HG03135 (cell line): ENCODE results near the gene TFAP2E.
A peak's percentile ranks its signal among the peaks of the same experiment; 100 is the strongest.

Source experiments
- ATAC-seq: cut with Tn5 transposase; IDR thresholded peaks from one replicate; pipeline ENCODE4 v1.9.1; 2021; ENCODE audit warnings: mild to moderate bottlenecking, moderate library complexity; ENCODE audit not compliant: unreplicated experiment

TFAP2E gene

GRCh38 chr1:35556484-35557117, 16.5 kb upstream of the TFAP2E start:
- no peak for ATAC-seq

DNA sequence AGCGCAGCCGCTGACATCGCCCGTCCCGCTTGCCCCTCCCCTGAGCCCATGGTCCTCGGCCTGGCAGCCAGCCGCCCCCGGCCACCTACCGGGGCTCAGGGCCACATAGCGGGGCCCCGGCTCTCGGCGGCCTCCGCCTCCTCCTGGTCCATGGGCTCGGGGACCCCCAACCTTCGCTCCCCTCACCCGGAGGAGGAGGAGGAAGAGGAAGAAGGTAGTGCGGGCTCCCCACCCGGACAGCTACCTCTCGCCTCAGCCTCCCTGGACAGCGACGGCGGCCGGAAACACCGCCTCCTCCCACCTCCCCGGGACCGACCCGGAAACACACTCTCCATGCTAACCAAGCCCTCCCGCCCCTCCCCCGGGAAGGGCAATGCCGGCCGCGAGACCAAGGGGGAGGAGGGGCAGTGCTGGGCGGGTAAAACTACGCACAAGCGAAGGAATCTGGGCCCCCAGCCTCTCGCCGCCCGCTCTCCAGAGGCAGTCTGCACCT, 15.9 kb upstream of the TFAP2E start, which contains the start of gene KIAA0319L:
Gene KIAA0319L (minus strand): TSS at position 286 of the 493 bp plus-strand sequence. CDS start 2,912 bp downstream, outside the sequence.
- peak; percentile 69 for ATAC-seq

- peak; percentile 81 for ATAC-seq
These were observed 15.3 kb upstream of the TFAP2E start, which contains the start of gene NCDN for GRCh38 chr1:35557611-35558373. NCDN (plus strand) TSS chr1:35557799; CDS start chr1:35558191, 392 bp downstream.

- no peak for ATAC-seq
These were observed 14.5 kb upstream of the TFAP2E start for GRCh38 chr1:35558374-35559316.

DNA sequence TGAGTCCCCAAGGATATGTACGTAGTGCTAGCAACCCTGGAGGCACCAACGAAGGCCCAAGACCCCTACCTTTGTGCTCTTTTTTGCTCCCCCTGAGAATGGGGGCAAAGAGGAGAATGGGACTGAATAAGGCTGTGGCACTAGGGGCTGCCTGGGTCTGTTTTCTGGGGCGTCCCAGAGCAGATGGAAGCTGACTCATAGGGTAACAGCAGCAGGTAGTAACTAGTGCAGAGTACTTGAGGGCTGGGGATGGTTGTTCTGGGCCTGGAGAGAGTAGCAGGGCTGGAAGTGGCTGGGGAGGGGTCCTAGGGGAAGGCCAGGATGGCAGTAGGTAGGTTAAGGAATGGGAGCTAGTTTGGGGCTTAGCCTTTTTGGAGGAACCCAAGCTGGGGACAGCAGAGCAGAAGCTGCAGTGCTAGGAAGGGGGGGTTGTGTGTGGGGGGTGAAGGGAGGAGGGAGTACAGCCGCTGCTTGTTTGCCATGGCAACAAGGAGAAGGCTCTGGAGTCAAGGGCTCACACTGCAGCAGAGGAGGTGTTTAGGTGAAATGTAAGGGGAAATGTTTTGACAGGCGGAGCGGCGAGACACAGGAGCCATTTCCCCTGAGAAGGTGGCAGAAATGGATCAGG, 13.7 kb upstream of the TFAP2E start:
- ATAC-seq: no peak

- no peak for ATAC-seq
These were observed 12.6 kb upstream of the TFAP2E start for GRCh38 chr1:35560256-35561225.

DNA sequence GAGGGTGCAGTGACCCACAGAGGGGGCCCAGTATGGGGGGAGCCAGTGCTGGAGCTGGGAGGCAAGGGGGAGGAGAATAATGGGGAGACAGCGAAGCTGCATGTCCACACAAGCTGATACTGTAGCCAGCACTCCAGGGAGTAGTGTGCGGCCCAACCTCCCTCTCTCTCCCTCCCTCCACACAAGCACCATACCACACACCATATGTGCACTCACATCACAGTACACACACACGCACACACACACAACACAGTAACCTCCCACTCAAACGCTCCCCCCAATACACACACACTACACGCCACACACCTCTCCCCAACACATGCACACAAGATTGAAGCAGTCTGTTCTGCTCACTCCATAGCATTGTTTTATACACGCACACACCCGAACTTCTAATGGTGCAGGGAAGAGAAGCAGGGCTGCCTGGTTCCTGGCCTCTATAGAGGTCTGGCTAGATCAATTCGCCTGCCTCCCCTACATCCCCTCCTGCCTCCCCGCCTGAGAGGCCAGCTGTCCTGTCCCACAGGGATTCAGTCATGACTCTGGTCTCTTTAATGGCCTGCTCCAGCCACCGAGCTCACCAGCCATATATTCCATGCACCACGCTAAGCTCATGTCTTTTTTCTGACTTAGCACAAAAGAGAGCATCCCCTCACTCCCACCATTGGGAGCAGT, 11.7 kb upstream of the TFAP2E start:
- no peak for ATAC-seq

DNA sequence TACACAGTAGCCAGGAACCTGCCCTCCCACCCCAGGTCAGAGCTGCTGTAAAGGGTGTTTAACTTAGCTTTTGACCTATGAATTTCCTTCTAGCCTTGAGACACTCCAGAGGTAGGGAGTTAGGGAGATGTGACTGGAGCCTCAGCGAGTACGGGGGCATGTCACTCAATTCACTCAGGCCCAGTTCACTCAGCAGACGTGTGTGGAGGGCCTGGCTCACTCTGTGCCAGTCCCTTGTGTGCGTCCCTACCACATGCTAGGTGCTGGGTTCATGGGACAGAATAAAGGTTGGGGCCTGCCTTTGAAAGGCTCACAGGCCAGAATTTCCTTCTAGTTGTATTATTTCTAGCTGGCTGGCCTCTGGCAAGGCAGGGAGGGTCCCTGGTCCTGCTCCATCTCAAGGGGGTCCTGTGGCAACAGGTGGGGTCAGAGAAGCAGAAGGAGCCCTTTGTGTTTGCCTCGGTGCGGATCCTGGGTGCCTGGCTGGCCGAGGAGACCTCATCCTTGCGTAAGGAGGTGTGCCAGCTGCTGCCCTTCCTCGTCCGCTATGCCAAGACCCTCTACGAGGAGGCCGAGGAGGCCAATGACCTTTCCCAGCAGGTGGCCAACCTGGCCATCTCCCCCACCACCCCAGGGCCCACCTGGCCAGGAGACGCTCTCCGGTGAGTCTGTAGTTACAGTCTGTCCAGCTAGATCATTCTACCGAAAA, 11.0 kb upstream of the TFAP2E start:
- ATAC-seq: no peak

DNA sequence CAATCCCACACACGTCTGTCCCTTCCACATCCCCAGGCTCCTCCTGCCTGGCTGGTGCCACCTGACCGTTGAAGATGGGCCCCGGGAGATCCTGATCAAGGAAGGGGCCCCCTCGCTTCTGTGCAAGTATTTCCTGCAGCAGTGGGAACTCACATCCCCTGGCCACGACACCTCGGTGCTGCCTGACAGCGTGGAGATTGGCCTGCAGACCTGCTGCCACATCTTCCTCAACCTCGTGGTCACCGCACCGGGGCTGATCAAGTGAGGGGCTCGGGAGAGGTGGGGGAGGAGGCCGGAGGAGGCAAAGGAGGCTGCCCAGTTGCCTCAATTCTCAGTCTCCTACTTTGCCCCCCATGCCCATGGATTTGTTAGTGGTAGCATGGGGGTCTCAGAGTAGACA, 9.9 kb upstream of the TFAP2E start:
- no peak for ATAC-seq

GRCh38 chr1:35564037-35564883, 8.9 kb upstream of the TFAP2E start:
- peak; percentile 52 for ATAC-seq

DNA sequence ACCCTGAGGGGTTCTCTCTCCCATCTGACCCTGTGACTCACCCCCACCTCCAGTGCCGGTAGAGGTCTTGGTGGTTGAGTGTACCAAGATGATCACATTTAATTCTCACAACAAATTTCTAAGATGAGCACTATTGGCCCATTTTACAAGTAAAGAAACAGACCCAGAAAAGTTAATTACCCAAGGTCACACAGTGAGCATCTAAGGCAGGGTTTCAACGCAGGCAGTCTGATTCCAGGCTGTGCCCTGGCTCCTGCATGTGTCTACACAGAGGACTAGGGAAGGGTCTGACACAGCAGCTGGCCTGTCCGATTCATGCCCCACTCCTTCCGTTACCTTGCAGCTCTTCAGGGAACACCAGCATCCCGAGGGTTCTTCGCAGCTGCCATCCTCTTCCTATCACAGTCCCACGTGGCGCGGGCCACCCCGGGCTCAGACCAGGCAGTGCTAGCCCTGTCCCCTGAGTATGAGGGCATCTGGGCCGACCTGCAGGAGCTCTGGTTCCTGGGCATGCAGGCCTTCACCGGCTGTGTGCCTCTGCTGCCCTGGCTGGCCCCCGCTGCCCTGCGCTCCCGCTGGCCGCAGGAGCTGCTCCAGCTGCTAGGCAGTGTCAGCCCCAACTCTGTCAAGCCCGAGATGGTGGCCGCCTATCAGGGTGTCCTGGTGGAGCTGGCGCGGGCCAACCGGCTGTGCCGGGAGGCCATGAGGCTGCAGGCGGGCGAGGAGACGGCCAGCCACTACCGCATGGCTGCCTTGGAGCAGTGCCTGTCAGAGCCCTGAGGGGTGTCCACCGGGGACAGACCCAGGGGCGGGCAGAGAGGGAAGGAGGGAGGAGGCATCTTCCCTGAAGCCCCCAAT, 8.0 kb upstream of the TFAP2E start:
- ATAC-seq: no peak

DNA sequence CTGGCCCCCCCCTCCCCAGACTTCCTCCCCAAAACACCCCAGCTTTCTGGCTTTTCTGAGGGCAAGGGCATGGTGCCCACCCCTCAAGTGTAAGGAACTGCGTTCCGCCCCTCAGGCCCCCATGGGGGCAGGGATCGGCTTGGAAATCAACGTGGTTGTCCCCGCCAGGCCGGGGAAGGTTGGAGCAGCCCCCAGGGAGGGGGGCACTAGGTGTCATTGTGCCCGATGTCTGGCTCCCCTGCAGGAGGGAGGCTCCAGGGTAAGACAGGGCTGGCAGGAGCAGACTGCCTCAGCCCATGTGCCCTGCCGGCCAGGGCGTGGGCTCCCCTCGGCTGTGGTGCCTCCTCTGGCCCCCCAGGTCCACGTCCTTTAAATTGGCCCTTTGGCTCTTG, 7.4 kb upstream of the TFAP2E start:
- ATAC-seq: no peak

GRCh38 chr1:35567947-35568558, 5.1 kb upstream of the TFAP2E start:
- no peak for ATAC-seq

GRCh38 chr1:35568975-35569395, 4.1 kb upstream of the TFAP2E start:
- ATAC-seq: no peak

GRCh38 chr1:35569936-35570335, 3.2 kb upstream of the TFAP2E start:
- ATAC-seq: no peak

- no peak for ATAC-seq
These were observed 2.5 kb upstream of the TFAP2E start for GRCh38 chr1:35570589-35571137.
